ENCODE results near the gene TNXB. TPM values are rescaled to one million over a fixed set of nuclear protein-coding genes. Genes with fewer than 3 reads are reported as not detected.
A peak's percentile ranks its signal among the peaks of the same experiment; 100 is the strongest.

Gene TNXB
- total RNA-seq, 1 donor from 2014 or later: 6.0 TPM

DNA sequence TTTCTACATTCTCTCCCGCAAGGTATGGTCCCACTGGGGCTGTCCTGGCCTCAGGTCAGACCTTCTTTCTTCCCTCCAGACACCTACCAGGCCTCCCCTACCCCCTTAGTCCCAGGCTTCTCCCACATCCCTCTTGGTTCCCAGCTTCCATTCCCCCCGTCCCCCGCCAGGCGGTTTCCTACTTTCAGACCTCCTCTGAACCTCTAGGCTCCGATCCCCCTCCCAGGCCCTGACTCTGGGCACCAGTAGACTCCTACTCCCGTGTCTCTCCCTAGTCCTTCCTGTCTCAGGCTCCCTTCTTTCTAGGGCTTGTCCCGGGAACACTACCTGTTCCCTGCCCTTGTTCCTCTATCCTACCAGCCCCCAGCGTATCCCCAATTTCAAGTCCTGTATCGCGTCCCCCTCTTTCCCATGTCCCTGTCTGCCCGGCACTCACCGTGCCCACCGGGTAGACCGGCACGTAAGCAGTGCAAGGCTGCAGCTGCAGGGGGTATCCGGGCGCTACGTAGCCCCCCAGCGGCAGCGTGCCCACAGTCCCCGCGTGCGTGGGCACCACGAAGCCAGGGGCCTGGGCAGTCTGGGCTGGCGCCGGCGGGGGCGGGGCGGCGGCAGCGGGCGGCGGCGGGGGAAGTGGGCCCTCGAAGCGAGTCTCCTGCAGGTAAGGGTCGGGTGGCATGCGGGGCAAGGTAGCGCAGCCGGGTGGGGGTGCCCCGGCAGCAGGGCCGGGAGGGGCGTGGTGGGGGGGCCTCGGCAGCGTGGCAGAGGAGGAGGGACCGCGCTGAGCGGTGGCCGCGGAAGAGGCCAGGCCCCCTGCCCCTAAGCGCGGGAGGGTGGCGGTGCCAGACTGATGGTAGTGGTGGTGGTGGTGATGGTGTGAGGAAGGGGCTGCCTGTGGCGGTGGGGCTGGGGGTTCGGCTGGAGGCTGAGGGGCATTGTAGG lies 41.1 kb upstream of the TNXB start:
- peak; percentile 52 for DNase-seq
- Mint-ChIP-seq H3K27me3 (ENCODE audit: unreplicated experiment) (peaks cover 24% of the 10 kb centered on the region), H3K27ac (ENCODE audit: unreplicated experiment) (peak overlapping the region; percentile 94), H3K4me1 (ENCODE audit: low read depth, unreplicated experiment) (peaks cover 28% of the 10 kb centered on the region), H3K4me3 (ENCODE audit: unreplicated experiment) (peak overlapping the region; percentile 89), H3K9me3 (ENCODE audit: unreplicated experiment) (peaks cover 11% of the 10 kb centered on the region), H3K36me3 (ENCODE audit: unreplicated experiment) (no peaks in the 10 kb centered on the region)
- no peak for TF ChIP-seq CTCF (IDR thresholded peaks at IDR 0.05; ENCODE audit: partially characterized antibody, unreplicated experiment)

DNA sequence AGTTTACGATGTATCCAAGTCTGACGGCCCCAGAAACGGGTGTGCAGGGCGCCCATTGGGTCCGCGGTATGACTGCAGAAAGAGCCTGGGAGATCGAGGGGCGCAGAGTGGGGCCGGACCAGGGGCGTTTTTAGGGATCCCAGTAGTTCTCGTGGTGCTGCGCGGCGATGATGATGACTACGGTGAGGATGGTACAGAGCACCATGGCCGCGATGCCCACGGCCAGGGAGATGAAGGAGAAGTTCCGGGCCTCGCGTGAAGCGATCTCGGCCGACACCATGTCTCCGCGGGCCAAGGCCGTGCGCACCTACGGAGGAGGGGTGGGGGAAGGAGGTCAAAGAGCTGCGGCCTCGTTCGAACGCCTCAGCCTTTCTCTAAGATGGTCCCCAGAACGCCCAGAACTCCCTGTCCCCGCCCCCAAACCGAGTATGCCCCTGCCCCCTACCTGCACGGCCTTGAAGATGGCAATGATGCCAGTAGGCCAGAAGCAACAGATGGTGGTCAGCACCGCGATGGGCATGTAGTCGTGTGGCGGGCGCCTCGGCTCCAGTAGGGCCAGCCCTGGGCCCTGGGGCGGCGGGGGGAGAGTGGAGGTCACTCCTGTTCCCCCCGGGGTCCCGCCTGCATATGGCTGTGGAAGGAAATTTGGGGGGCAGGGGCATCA lies 40.1 kb upstream of the TNXB start:
- TF ChIP-seq CTCF (IDR thresholded peaks at IDR 0.05; ENCODE audit: partially characterized antibody, unreplicated experiment): no peak
- Mint-ChIP-seq H3K9me3 (ENCODE audit: unreplicated experiment) (peaks cover 11% of the 10 kb centered on the region), H3K4me3 (ENCODE audit: unreplicated experiment) (peak overlapping the region; percentile 54), H3K4me1 (ENCODE audit: low read depth, unreplicated experiment) (peaks cover 27% of the 10 kb centered on the region), H3K36me3 (ENCODE audit: unreplicated experiment) (no peaks in the 10 kb centered on the region), H3K27ac (ENCODE audit: unreplicated experiment) (no peak overlapping the region), H3K27me3 (ENCODE audit: unreplicated experiment) (peaks cover 24% of the 10 kb centered on the region)
- DNase-seq: no peak

- no peaks in the 10 kb centered on the region for H3K36me3 Mint-ChIP-seq (ENCODE audit: unreplicated experiment)
- peaks cover 11% of the 10 kb centered on the region for H3K9me3 Mint-ChIP-seq (ENCODE audit: unreplicated experiment)
- no peak for TF ChIP-seq CTCF (IDR thresholded peaks at IDR 0.05; ENCODE audit: partially characterized antibody, unreplicated experiment)
- peak; percentile 51 for DNase-seq
- H3K27ac Mint-ChIP-seq (ENCODE audit: unreplicated experiment): no peak overlapping the region
- peaks cover 27% of the 10 kb centered on the region for H3K4me1 Mint-ChIP-seq (ENCODE audit: low read depth, unreplicated experiment)
- peaks cover 24% of the 10 kb centered on the region for H3K27me3 Mint-ChIP-seq (ENCODE audit: unreplicated experiment)
- H3K4me3 Mint-ChIP-seq (ENCODE audit: unreplicated experiment): peak overlapping the region; percentile 54
Observed at GRCh38 chr6:32148289-32149091, 39.4 kb upstream of the TNXB start.

DNA sequence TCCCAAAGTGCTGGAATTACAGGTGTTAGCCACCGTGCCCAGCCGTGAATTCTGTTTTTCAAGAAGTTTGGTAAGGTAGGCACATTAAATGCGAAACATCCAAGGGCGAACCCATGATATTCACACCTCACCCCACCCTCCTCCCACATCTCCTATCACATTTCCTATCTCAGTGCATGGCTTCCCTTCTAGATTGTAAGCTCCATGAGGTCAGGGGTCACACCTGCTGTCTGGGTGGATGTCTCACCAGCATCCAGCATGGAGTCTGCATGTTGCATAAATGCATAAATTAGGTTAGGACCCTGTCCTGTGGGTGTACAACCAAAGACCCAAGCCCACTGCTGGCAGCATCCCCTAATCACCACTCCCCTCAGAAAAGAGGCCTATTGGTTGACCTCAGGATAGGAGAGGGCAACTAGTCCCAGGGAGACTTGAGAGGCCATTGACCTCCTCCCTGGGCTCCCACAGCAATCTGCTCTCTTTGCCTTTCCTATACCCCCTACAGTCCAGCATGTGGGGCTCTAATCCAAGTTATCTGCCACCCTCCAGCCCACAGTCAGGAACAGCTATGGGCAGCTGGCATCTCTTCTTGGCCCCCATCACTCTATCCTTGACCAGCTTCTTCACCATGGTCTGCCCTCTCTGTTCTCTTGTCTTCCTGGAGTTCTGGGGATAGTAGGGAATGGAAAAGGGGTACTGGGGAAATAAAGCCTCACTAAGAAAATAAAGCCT lies 38.4 kb upstream of the TNXB start:
- no peak for TF ChIP-seq CTCF (IDR thresholded peaks at IDR 0.05; ENCODE audit: partially characterized antibody, unreplicated experiment)
- peaks cover 11% of the 10 kb centered on the region for H3K9me3 Mint-ChIP-seq (ENCODE audit: unreplicated experiment)
- no peak overlapping the region for H3K27ac Mint-ChIP-seq (ENCODE audit: unreplicated experiment)
- peaks cover 20% of the 10 kb centered on the region for H3K4me1 Mint-ChIP-seq (ENCODE audit: low read depth, unreplicated experiment)
- H3K27me3 Mint-ChIP-seq (ENCODE audit: unreplicated experiment): peaks cover 24% of the 10 kb centered on the region
- no peaks in the 10 kb centered on the region for H3K36me3 Mint-ChIP-seq (ENCODE audit: unreplicated experiment)
- no peak overlapping the region for H3K4me3 Mint-ChIP-seq (ENCODE audit: unreplicated experiment)
- no peak for DNase-seq
